Amygdala (tissue), 56 donors: Measurements from ENCODE around the gene SLC16A3.

Source experiments
- DNase-seq, 56 donors: peaks; one replicate each; lab custom pipeline; 2025; lab: John Stamatoyannopoulos, UW

SLC16A3 gene

GRCh38 chr17:82221341-82221902, 7.4 kb upstream of the SLC16A3 start:
- DNase-seq = no peak

DNA sequence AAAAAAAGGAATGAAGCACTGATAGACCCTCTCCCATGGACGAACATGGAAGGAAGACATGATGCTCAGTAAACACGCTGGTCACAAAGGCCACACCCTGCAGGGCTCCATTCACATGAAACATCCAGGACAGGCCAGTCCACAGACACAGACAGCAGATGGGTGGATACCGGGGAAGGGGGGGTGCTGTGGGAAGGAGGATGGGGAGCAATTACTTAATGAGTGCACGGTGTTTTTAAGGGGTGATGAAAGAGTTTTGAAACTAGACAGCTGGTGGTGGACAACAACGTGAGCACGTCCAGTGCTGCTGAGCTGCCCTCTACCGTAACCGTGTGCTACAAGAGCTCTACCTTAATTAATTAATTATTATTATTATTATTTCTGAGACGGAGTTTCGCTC, 6.0 kb upstream of the SLC16A3 start:
- no peak for DNase-seq

GRCh38 chr17:82223517-82223916, 5.3 kb upstream of the SLC16A3 start:
- no peak for DNase-seq

DNA sequence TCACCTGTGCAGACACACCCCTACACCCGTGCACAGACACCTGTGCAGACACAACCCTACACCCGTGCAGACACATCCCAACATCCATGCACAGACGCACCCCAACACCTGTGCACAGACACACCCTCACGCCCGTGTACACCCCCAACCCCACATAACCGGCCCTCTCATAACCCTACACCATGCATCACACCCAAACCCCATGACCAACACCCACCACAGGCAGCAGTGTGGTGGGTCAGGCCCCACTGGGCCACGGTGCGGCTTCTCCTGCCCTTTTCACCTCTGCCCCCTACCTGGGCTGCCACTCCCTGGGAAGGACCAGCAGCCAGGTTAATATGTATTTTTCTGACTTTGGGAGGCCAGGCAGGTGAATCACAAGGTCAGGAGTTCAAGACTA, 4.2 kb upstream of the SLC16A3 start:
- no peak for DNase-seq

- no peak for DNase-seq
Observed at GRCh38 chr17:82225368-82226029, 3.3 kb upstream of the SLC16A3 start.

DNA sequence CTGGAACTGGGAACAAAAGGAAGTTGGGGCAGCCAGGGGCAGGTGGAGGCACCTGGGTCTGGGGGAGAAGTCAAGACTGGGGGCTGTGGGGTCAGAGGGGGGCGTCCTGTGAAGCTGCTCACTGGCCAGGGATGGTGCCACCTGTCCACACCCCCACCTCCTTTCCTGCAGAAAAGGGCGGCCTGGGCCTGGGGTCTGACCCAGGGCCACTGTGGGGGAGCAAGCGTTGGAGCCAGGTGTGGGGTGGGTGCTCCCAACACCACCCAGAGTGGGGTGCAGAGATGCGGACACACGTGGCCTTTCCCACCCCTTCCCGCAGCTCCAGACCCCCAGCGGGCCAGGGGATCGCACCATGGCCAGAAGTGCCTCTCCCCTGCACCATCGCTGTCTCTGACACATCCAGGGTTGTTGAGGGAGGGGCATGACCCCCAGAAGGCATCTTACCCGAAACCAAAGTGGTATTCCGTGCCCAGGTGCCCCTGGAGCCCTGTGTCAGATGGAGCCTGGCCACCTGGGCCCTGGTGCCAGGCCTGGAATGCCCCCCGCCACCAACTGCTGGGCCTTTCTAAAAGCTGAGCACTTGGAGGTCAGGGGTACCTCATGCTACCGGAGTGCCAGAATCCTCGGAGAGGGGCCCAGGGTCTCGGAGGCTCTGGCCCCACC, 2.6 kb upstream of the SLC16A3 start:
- no peak for DNase-seq

DNA sequence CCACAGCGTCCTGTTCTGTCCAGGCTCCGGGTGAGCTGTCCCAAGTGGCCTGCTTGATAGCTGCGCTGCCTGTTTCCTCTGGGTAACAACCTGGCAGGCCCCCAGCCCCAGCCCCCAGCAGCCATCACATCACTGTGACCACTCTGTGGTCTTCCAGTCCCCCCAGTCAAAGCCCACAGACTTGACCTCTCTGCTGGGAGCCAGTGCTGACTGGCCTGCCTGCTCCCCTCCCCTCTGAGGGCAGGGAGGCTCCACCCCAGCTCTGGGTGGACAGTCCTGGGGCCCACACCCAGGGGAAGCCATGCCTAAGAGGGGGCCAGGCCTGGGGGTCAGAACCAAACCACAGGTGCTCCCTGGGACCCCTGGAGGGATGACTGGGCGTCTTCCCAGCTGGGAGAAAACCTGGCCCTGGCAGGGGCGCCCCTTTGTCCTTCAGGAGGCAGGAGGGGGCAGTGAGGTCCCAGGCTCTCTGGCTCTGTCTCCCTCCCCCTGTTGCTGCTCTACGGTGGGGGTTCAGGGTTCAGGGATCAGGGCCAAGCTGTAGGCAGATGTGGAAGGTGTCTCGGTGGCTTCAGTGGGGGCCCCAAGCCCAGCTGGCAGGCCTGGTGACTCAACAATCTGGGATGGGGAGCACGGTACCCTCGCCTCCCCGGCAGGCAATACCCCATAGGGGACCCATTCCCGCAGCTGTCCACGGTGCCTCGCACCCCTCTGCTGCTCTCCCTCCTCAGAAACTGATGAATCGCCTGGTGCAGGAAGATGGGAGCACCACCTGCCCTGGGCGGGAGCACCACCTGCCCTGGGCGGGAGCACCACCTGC, 1.8 kb upstream of the SLC16A3 start:
- no peak for DNase-seq

DNA sequence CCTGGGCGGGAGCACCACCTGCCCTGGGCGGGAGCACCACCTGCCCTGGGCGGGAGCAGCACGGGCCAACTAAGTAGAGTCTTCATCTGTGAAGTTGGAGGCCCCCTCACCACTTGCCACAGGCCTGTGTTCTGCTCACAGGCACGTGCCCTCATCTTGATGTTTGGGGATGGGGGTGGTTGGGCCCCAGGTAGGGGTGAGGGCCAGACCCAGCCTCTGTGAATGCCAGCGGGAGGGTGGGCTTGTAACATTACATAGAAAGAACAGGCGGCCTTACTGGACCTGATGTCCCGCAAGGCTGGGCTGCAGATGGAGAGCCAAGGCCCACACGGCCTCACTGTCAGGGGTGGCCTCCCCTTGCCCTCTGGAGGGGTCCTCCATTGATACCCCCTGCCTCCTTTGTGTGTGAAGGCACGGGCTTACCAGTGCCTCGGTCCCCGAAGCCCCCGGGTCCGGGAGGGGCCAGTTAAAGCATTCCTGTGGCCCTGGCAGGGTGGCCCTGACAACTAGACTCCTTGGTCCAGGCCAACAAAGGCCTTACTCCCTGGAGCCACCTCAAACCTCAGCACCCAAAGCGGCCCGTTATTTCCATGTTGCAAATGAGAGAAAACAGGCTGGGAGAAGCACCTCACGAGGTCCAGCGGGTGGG, 1.1 kb upstream of the SLC16A3 start:
- DNase-seq = no peak

DNA sequence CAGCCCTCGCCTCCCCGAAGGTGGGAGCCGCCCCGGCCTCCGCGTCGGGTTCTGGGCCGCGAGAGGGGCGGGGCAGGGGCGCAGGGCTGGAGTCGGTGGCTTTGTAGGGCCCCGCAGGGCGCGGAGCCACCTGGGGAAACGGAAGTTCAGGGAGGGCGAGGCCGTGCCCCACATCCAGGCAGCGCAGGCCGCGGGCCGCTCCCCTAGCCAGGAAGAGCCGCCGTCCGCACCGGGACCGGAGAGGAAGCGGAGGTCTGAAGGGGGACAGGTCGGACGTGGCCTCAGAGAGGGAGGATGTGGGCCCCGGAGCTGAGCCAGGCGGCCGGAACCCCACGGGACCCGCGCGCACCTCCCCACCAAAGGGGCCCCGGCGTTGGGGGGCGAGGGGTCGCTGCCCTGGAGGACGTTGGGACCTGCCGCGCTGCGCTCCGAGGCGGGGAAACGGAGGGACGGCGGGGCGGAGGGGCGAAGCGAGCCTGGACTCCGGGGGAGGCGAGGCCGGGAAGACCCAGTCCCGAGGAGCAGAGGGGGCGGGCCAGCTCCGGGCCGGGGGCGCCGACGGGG, 482 bp upstream of the SLC16A3 start:
- DNase-seq = no peak

GRCh38 chr17:82229698-82230608, 1.1 kb downstream of the SLC16A3 start:
- DNase-seq = no peak

DNA sequence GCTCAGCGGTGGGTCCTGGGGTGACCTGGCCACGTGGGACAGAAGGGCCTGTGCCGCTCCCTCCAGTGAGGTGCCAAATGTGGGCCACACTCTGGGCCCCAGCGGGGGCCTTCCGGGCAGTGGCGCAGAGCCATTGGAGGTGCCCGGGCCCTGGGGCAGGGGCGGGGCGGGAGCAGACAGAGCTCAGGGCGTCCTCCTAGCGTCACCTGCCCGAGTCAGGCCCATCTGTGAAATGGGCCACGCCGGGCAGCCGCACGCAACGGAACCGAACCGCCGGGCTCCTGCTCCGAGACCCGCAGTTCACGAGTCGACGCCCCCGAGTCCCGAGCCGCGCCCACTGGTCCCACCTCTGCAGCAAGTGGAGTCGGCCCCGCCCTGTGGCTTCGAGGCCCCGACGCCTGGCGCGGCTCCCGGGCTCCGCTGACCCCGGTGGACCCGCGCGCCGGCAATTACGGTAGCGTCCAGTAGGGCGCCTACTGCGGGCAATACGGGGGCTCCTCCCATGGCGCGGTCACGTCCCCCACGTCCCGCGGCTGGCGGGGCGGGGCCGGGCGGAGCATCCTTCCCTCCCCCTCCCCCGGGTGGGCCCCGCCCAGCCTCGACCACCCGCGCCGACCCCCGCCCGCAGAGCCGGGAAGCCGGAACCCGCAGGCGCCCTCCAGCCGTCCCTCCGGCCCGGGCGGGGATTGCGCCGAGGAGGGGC, 1.9 kb downstream of the SLC16A3 start:
- peak in 33 of 56 donors; percentile 21 to 72 (median 46) for DNase-seq

- DNase-seq = no peak
Observed at GRCh38 chr17:82231312-82231561, 2.4 kb downstream of the SLC16A3 start.

GRCh38 chr17:82231562-82232321, 2.9 kb downstream of the SLC16A3 start:
- peak in 25 of 56 donors; percentile 12 to 64 (median 39) for DNase-seq

DNA sequence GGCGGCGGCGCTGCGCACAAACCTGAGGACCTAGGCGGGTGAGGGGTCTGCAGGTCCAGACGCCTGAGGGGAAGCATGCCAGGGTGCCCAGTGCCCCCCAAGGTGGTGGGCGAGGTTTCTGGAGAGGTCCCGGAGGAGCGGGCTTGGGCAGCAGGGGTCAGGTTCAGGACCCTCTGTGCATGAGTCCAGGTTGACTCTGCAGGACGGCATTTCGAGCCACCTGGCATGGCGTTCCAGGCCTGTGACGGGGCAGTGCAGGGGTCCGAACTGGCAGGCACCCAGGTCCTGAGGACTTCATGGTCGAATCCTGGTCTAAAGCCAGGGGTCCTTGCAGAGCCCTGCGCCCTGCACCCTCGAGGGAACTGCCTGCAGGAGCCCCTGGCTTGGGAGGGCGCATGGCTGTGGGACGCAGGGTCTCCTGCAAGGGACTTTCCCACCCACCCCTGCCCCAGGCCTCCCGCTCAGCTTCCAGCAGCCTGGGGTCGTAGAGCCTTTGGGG, 3.5 kb downstream of the SLC16A3 start:
- no peak for DNase-seq

GRCh38 chr17:82232876-82233785, 4.3 kb downstream of the SLC16A3 start:
- DNase-seq = no peak

- no peak for DNase-seq
Observed at GRCh38 chr17:82234211-82235055, 5.6 kb downstream of the SLC16A3 start.
